G401 (cell line): ENCODE results near the gene ZNF608. TPM values are rescaled to one million over a fixed set of nuclear protein-coding genes. Genes with fewer than 3 reads are reported as not detected.

Experiments used
- DNase-seq: peaks from one replicate; pipeline ENCODE4 v3.0.0-alpha.2; 2015; ENCODE audit warnings: low spot score
- in situ Hi-C: cut with HindIII; loops from 2 replicates; pipeline ENCODE4 v1.10.0; 2016; ENCODE audit warnings: low sequenced_read_pairs, mixed read lengths
- total RNA-seq: library from RNA; depleted of rRNA; stranded (reverse); fragments of >200 nt; shearing (Covaris generic); gene quantifications from 2 replicates; pipeline ENCODE4 v1.2.3, GENCODE V29; 2014

Gene ZNF608
- total RNA-seq, 1 experiment from 2014 or later: 34.8 TPM

GRCh38 chr5:124703995-124704394, 42.4 kb downstream of the ZNF608 start:
- in situ Hi-C loops: no loop called here
- DNase-seq: no peak

- in situ Hi-C loops: no loop called here
- no peak for DNase-seq
These were observed 43.9 kb downstream of the ZNF608 start for GRCh38 chr5:124702525-124702924.

GRCh38 chr5:124701873-124702425, 44.5 kb downstream of the ZNF608 start:
- in situ Hi-C loops: no loop called here
- DNase-seq: no peak

- in situ Hi-C loops: no loop called here
- DNase-seq: no peak
These were observed 45.4 kb downstream of the ZNF608 start for GRCh38 chr5:124701016-124701415.

- DNase-seq: no peak
- in situ Hi-C loops: no loop called here
These were observed 46.1 kb downstream of the ZNF608 start for GRCh38 chr5:124700333-124700732.

- in situ Hi-C loops: no loop called here
- DNase-seq: no peak
These were observed 47.7 kb downstream of the ZNF608 start for GRCh38 chr5:124698770-124699169.

GRCh38 chr5:124697933-124698591, 48.4 kb downstream of the ZNF608 start:
- no peak for DNase-seq
- in situ Hi-C loops: no loop called here

GRCh38 chr5:124697501-124697900, 48.9 kb downstream of the ZNF608 start:
- no peak for DNase-seq
- in situ Hi-C loops: no loop called here

GRCh38 chr5:124696898-124697297, 49.5 kb downstream of the ZNF608 start:
- in situ Hi-C loops: no loop called here
- no peak for DNase-seq
